Sigmoid colon (tissue), 4 donors: ENCODE measurements around the gene FZD10.

Source experiments
- POLR2A ChIP-seq, 2 donors: fragments of 450-650 bp; IDR thresholded peaks; one replicate each; pipeline ENCODE4 v1.6.1; 2016; ENCODE audit warnings: antibody characterized with exemption in 2 of 2, mild to moderate bottlenecking in 2 of 2, moderate library complexity in 2 of 2
- POLR2AphosphoS5 ChIP-seq, 4 donors: sonication (generic); formaldehyde crosslinking; IDR thresholded peaks; one replicate each; pipeline ENCODE4 v1.6.1; 2017; ENCODE audit warnings: antibody characterized with exemption in 4 of 4
- TF ChIP-seq, protein P1 (sequence below), 4 experiments: fragments of 450-650 bp in 3 of 4; fragments of 200-600 bp in 1 of 4; IDR thresholded peaks; one replicate each; pipeline ENCODE4 v1.5.1; 2016 to 2019; ENCODE audit warnings: antibody characterized with exemption in 4 of 4, mild to moderate bottlenecking in 3 of 4, moderate library complexity in 2 of 4

DNA sequence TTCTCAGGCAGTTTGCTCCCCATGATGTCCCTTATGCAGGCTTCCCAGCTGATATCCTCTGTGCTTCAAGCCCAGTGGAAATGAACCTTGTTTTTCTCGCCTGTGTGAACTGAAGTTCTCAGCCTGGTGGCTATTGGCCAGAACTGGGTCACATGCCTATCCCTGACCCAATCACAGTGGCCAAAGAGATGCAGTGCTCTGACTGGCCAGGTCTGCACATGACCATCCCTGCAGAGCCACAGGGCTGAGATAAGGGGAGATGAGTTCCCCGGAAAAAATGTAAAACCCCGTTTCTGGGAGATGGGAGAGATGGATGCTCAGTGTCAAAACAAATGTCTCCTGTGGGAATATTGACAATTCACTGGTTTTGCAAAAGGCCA is 34.7 kb upstream of the FZD10 start:
- TF ChIP-seq, protein P1, sequence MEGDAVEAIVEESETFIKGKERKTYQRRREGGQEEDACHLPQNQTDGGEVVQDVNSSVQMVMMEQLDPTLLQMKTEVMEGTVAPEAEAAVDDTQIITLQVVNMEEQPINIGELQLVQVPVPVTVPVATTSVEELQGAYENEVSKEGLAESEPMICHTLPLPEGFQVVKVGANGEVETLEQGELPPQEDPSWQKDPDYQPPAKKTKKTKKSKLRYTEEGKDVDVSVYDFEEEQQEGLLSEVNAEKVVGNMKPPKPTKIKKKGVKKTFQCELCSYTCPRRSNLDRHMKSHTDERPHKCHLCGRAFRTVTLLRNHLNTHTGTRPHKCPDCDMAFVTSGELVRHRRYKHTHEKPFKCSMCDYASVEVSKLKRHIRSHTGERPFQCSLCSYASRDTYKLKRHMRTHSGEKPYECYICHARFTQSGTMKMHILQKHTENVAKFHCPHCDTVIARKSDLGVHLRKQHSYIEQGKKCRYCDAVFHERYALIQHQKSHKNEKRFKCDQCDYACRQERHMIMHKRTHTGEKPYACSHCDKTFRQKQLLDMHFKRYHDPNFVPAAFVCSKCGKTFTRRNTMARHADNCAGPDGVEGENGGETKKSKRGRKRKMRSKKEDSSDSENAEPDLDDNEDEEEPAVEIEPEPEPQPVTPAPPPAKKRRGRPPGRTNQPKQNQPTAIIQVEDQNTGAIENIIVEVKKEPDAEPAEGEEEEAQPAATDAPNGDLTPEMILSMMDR (IDR thresholded peaks at IDR 0.05) = no peak
- TF ChIP-seq POLR2A (IDR thresholded peaks at IDR 0.05) = no peak
- TF ChIP-seq POLR2AphosphoS5 (IDR thresholded peaks at IDR 0.05) = peak in 2 of 4 donors; percentile 48 to 50
